ENCODE data around the gene WDR90.

The WDR90 gene

DNA sequence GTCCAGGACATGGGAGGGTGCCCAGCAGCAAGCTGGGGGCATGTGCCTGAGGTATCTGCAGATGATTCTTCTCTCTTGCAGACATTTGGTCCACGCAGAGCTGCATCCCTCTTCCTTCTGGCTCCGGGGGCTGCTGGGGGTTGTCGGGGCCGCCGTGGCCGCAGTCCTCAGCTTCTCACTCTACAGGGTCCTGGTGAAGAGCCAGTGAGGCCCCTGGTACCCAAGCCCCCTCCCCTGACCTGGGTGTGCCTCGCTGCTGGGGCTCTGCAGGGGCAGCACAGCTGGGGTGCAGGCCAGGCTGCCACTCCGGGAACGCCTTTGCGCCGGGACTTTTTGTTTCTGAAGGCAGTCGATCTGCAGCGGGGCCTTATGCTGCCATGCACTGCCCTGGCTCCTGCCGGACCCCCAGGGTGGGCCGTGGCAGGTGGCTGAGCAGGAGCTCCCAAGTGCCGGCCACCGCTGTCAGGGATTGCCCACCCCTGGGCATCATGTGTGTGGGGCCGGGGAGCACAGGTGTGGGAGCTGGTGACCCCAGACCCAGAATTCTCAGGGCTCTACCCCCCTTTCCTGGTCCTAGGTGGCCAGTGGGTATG, 24.3 kb downstream of the WDR90 start:
- H3K27me3 ChIP-seq (replicated peaks; ENCODE audit: control insufficient read depth, insufficient read depth, low read length), result no peaks in the 10 kb centered on the region
- H3K36me3 ChIP-seq (ENCODE audit: control insufficient read depth, insufficient read depth, low read length), result peaks cover 31% of the 10 kb centered on the region
- H3K4me3 ChIP-seq (replicated peaks; ENCODE audit: low read depth, low read length), result no peak overlapping the region
- no peak for DNase-seq (ENCODE audit: extremely low read depth, insufficient read length)
- no peak for TF ChIP-seq CTCF (IDR thresholded peaks at IDR 0.05; ENCODE audit: insufficient read depth, low read length, poor library complexity, severe bottlenecking)

DNA sequence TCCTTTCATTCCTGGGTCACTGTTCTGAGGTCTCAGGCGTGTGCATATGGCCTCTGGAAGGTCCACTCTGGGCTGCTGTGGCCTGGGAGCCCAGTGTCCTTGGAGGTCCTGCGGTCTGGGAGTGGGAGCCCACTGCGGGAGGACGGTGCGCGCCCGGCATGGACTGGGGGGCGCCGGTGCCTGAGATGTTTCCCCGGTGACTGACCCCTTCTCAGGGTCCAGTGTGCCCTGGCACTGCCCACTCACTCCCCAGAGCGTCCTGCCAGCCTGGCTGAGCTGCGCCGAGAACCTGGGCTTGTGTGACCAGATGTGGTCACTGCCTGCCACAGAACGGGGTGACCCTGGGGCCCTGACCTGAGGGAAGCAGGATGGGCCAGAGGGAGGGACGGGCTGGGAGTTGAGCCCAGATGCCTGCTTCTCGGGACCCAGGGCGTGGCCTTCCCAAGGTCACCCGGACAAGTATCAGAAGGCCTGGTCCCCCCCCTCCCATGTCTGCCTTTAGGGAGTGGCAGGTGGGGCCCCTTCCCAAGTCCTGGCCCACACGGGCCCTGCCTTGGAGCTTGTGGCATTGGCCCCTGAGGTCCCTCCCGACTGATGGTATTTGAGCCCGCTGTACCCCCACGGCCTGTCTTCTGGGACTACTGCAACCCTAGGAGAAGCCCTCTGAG, 25.2 kb downstream of the WDR90 start:
- Histone ChIP-seq H3K36me3 (ENCODE audit: control insufficient read depth, insufficient read depth, low read length) (peaks cover 31% of the 10 kb centered on the region), H3K4me3 (replicated peaks; ENCODE audit: low read depth, low read length) (no peak overlapping the region), H3K27me3 (replicated peaks; ENCODE audit: control insufficient read depth, insufficient read depth, low read length) (no peaks in the 10 kb centered on the region)
- TF ChIP-seq CTCF (IDR thresholded peaks at IDR 0.05; ENCODE audit: insufficient read depth, low read length, poor library complexity, severe bottlenecking), result no peak
- no peak for DNase-seq (ENCODE audit: extremely low read depth, insufficient read length)

GRCh38 chr16:674968-675883, 26.1 kb downstream of the WDR90 start, which contains the start of gene RHBDL1:
TSS of gene RHBDL1 (plus strand) at chr16:675671. CDS start at chr16:675791, 120 bp downstream.
- TF ChIP-seq CTCF (IDR thresholded peaks at IDR 0.05; ENCODE audit: insufficient read depth, low read length, poor library complexity, severe bottlenecking), result no peak
- DNase-seq (ENCODE audit: extremely low read depth, insufficient read length), result no peak
- Histone ChIP-seq H3K27me3 (replicated peaks; ENCODE audit: control insufficient read depth, insufficient read depth, low read length) (no peaks in the 10 kb centered on the region), H3K36me3 (ENCODE audit: control insufficient read depth, insufficient read depth, low read length) (peaks cover 23% of the 10 kb centered on the region), H3K4me3 (replicated peaks; ENCODE audit: low read depth, low read length) (no peak within 1 kb of the TSS)

GRCh38 chr16:675884-676564, 26.9 kb downstream of the WDR90 start:
- Histone ChIP-seq H3K27me3 (replicated peaks; ENCODE audit: control insufficient read depth, insufficient read depth, low read length) (no peaks in the 10 kb centered on the region), H3K36me3 (ENCODE audit: control insufficient read depth, insufficient read depth, low read length) (peaks cover 19% of the 10 kb centered on the region), H3K4me3 (replicated peaks; ENCODE audit: low read depth, low read length) (no peak overlapping the region)
- no peak for DNase-seq (ENCODE audit: extremely low read depth, insufficient read length)
- no peak for TF ChIP-seq CTCF (IDR thresholded peaks at IDR 0.05; ENCODE audit: insufficient read depth, low read length, poor library complexity, severe bottlenecking)

GRCh38 chr16:676565-676902, 27.4 kb downstream of the WDR90 start:
- no peak for TF ChIP-seq CTCF (IDR thresholded peaks at IDR 0.05; ENCODE audit: insufficient read depth, low read length, poor library complexity, severe bottlenecking)
- no peak overlapping the region for H3K4me3 ChIP-seq (replicated peaks; ENCODE audit: low read depth, low read length)
- H3K36me3 ChIP-seq (ENCODE audit: control insufficient read depth, insufficient read depth, low read length), result peaks cover 16% of the 10 kb centered on the region
- H3K27me3 ChIP-seq (replicated peaks; ENCODE audit: control insufficient read depth, insufficient read depth, low read length), result no peaks in the 10 kb centered on the region
- DNase-seq (ENCODE audit: extremely low read depth, insufficient read length), result no peak
